H54 (cell line): Measurements from ENCODE around the gene SKIC8.
A peak's percentile ranks its signal among the peaks of the same experiment; 100 is the strongest.

Experiments
- DNase-seq: peaks from one replicate; pipeline ENCODE4 v3.0.0; 2011; ENCODE audit warnings: low spot score, mixed read lengths; ENCODE audit not compliant: insufficient read length
- FAIRE-seq: peaks from 3 replicates; lab custom pipeline; 2011; peaks lifted over from hg19 to GRCh38; lab: Jason Lieb, UNC
- POLR2A ChIP-seq: IDR thresholded peaks from 2 replicates; pipeline ENCODE4 v1.6.1; 2011; ENCODE audit warnings: low read depth, mild to moderate bottlenecking, low read length

Gene SKIC8

DNA sequence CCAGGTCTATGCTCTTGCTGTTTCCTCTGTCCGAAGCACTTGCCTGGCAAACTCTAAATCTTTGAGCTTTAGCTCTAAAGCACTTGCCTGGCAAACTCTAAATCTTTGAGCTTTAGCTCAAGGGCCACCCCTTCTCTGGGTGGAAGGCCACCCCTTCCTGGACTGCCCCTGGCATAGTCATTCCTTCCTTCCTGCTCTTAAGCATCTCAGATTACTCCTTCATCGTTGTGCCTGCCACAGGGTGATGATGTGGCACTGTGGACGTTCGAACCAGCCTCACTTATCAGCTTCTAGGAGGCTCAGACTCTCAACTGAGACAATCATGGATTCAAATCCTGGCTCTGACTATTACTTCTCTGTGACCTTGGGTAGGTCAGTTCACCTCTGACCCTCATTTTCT is 30.2 kb upstream of the SKIC8 start:
- DNase-seq (no peak), FAIRE-seq (no peak)
- no peak for TF ChIP-seq POLR2A

DNA sequence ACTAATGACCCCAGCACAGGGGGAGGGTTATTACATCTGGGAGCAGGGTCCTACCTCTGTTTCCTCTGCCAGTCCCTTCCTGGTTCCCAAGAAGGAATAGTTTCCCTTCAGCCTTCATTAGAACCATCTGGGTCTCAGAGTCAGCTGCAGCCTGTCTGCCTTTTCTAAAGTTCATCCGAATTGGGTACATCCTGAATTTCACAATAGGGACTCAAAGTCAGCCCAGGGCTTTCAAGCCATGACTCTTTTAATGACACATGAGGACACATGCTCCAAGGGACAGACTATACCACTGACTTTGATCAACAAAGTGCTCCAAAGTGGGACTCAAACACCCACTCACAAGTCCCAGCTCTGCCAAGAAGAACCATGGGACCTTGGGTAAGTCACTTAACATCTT is 28.1 kb upstream of the SKIC8 start:
- DNase-seq (no peak), FAIRE-seq (no peak)
- TF ChIP-seq POLR2A: no peak

DNA sequence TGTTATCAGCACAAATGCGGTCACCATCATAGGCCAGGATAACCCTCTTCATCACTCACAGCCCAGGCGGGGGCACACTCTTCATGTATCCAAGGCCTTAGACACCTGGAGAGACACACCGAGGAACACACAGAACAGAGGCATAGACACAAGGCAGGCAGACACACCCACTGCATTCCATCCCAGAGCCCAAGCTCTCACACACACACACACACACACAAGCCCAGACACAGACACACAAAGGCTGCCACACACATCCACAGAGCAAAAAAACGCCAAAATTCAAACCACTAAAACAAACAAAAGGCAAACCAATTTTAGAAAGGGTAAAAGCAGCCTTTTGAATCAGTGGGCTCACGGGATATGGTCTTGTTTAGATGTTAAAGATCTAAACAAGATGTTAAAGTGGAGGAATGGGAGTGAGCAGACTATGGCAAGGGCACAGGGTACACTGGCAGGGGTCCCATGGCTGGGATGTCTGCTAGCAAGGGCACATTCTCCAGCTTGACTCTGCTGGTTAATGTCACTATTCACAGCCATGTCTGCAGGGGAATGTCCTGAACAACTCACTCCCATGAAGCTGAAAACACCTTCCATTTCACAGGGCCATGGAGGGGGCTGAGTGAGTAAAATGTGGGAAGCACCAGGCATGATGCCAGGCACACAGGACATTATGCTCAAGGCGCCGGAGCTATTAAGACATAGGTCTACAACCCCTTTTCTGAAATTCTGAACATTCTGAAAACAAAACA is 25.9 kb upstream of the SKIC8 start:
- DNase-seq (no peak), FAIRE-seq (no peak)
- TF ChIP-seq POLR2A: no peak

DNA sequence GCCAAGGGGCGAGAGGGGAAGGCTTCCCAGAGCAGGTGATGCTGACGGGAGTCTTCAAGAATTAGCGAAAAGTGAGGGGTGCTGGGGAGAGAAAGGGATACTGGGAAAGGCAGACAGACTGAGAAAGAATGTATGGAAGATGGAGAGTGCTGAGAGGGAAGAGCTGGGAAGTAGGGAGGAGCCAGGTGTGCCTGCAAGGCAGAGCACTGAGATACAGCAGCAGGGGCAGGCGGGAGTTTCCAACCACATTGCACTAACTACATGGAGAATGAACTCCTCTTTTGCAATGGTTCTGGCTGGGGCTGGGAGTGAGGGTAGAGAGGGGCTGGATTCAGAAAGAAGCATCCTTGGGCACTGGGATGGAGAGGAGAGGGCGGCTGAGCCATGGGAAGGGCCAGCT is 24.7 kb upstream of the SKIC8 start:
- FAIRE-seq: no peak
- TF ChIP-seq POLR2A: no peak
- no peak for DNase-seq

DNA sequence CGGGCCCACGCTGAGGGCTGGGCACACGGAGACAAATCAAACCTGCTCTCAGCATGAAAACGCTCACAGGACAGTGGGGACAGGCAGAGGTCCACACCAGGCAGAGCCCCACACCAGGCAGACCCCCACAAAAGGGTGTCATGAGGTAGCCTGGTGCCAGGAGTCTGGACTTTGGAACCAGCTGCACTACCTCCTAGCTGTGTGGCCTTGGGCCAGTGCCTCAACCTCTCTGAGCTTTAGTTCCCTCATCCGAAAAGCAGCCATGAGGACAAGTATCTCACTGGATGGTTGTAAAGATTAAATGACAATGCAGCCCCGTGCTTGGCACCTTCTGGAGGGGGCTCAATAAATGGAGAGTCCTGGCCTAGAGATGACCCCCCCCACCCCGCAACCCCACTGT is 24.3 kb upstream of the SKIC8 start:
- no peak for TF ChIP-seq POLR2A
- FAIRE-seq (no peak), DNase-seq (no peak)

DNA sequence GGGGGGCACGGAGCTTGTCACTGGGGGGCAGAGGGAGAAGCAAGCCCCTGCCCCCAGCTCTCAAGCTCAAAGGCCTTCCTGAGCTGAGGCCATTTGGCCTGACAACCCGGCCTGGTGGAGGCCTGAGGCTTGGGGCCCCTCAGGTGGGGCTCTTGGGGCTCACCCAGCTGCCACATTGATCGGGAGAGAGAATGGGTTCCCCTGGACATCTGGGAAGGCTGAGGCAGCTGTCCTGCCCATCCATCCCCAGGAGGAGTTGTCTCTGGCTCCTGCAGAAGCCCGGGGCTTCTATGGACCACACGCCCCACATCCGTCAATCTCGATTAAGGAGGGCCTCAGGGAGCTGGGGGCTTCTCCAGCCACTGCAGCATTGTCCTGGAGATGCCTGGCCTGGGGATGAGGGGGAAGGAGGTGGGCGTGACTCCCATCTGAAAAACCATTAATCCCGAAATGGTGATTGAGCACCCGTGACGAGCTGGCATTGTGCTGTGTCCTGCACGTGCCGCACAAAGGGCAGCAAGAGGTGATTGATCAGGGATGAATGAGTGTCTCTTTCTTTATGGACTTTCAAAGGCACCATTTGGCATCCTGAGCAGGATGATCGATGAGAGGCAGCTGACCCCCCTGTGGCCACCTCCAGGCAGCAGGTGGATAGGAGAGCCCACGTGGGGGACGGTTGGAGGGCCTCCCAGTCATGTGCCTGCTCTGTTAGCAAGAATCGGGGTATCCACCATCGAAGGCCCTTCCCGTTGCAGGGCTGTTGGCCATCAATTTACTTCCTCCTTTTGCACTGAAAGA is 23.5 kb upstream of the SKIC8 start:
- DNase-seq (no peak), FAIRE-seq (no peak)
- no peak for TF ChIP-seq POLR2A

GRCh38 chr15:78322243-78322642 is 22.8 kb upstream of the SKIC8 start:
- no peak for TF ChIP-seq POLR2A
- DNase-seq (peak; percentile 70), FAIRE-seq (no peak)

- FAIRE-seq (no peak), DNase-seq (no peak)
- no peak for TF ChIP-seq POLR2A
Measured at GRCh38 chr15:78321786-78322185, 22.4 kb upstream of the SKIC8 start.

- TF ChIP-seq POLR2A: no peak
- no peak for FAIRE-seq
- DNase-seq: no peak
Measured at GRCh38 chr15:78321041-78321570, 21.7 kb upstream of the SKIC8 start.

GRCh38 chr15:78320183-78320582 is 20.8 kb upstream of the SKIC8 start:
- no peak for FAIRE-seq
- no peak for TF ChIP-seq POLR2A
- no peak for DNase-seq

DNA sequence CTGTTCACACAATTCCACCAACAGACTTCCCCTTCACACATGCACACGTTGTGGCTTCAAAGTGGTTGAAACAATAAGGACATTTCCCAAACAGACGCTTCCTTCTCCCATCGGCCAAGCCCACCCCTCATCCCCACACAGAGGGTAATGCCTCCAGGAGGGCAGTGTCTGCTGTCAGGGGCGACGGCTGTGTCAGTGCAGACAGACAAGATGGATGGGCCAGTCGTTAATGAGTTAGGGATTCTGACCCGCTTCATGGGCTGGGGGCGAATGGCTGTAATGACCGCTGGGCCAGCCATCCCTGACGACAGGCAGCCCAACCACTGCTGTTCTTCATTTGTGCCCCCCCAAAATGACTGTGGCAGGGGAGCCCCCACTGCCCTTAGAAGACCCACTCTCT is 20.2 kb upstream of the SKIC8 start:
- no peak for TF ChIP-seq POLR2A
- DNase-seq (no peak), FAIRE-seq (no peak)

DNA sequence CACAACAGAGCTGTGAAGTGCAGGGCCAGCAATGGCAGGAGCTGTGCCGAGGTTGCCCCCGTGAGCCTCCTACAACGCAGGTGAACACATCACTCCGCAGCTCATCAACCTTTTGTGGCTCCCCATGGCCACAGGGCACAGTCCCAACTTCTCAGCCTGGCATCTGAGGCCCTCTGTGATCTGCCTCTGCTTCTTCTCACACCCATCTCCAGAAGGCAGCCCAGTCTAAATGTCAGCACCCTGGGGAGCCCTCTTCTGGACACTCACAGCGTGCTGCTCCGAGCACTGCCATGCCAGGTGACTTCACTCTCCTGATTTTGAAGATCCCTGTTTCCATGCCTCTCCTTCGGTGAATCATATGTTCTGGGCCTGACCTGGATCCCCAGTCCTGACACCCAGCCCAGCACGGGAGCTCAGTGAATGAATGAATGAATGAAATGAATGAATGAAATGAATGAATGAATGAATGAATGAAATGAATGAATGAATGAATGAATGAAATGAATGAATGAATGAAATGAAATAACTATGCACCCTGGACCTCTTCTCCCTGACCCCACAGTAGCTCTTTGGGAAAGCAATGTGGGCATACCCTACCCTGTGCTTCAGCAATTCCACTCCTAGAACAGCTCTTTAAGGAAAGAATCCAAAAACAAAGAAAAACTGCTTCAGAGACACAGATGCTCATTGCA is 17.9 kb upstream of the SKIC8 start:
- DNase-seq: no peak
- no peak for TF ChIP-seq POLR2A
- FAIRE-seq: no peak

DNA sequence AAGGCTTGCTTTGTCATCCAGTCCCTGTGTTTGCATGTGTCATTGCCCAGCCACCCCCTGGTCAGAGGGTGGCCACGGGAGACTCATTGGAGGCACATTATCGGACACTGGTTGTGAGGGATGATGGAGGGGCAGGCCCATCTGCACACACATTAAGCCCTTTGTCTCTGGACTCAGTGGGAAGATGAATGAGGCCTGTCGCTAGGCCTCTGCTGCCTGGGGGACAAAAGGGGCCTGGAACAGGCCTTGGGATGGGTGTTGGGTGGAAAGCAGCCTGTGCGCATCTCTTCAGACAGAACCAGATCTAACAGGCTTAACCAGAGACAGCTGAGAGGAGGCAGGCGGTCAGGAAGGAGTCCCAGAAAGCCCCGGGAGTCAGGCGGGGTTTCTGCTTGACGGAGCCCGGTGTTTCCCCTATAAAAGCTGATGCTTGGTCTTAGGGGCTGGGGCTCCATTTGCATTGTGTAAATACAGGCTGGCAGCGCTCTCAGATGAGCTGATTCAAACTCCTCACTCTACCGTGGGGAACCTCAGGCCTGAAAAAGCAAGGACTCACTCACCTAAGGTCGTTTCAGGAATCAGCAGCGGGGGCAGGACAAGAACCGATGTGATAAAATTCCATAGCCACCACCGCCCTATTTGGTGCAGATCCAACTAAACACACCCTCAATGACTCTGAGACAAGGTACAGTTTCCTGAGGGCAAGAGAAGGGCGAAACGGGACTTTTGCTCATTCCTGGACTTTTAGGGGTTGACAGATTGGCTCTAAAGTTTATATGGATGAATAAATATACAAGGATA is 17.1 kb upstream of the SKIC8 start:
- no peak for TF ChIP-seq POLR2A
- FAIRE-seq (no peak), DNase-seq (no peak)

DNA sequence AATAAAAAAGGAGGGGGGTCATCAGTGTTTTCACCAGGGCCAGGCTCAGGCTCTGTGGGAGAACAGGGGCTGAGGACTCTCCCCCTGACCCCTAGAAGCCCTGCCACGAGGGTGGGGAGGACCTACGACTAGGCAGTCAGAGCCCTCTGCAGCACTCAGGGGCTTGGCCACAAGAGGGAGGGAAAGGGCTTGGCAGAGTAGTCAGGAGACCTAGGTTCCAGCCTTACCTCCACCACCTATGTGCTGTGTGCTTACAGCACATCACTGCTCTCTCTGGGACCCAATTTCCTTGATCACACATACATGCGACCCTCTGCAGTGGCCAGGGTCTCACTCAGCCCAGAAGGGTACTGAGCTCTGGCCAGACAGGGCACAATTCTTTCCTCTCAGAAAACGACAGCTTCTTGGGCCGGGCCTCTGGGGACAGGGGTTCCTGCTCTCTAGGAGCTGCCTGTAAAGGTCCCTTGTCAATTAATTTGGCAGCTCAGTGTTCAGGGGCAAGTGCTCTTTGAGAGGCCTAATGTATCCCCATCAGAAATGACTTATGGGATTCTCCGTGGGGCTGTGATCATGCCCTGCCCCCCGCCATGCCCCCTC is 16.4 kb upstream of the SKIC8 start:
- DNase-seq (no peak), FAIRE-seq (no peak)
- no peak for TF ChIP-seq POLR2A
